ENCODE results near the gene SMG6.

The SMG6 gene

DNA sequence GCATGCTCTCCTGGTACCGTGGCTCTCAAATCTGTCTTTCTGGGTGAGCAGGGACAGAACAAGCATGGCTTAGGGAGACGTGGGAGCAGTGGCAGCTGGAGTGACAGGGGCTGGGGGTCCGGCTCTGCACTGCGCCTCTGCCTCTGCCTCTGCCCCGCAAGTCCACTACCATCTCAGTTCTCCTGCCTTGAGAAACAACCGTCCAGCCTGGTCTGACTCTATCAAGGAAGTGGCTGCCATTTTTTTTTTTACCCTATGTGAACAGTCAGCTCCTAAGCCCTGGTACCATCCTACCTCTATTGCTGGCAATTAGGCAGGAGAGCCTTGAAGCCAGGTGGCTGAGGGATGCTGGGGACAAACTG lies 232.6 kb downstream of the SMG6 start:
- no peak for DNase-seq
- Histone ChIP-seq H3K9me3 (ENCODE audit: severe bottlenecking) (no peaks in the 10 kb centered on the region), H3K27me3 (ENCODE audit: insufficient read depth, low read depth, severe bottlenecking) (no peaks in the 10 kb centered on the region), H3K4me3 (ENCODE audit: low read depth, low read length) (no peak overlapping the region), H3K27ac (no peak overlapping the region), H3K36me3 (peaks cover 25% of the 10 kb centered on the region)
- TF ChIP-seq, protein P1, sequence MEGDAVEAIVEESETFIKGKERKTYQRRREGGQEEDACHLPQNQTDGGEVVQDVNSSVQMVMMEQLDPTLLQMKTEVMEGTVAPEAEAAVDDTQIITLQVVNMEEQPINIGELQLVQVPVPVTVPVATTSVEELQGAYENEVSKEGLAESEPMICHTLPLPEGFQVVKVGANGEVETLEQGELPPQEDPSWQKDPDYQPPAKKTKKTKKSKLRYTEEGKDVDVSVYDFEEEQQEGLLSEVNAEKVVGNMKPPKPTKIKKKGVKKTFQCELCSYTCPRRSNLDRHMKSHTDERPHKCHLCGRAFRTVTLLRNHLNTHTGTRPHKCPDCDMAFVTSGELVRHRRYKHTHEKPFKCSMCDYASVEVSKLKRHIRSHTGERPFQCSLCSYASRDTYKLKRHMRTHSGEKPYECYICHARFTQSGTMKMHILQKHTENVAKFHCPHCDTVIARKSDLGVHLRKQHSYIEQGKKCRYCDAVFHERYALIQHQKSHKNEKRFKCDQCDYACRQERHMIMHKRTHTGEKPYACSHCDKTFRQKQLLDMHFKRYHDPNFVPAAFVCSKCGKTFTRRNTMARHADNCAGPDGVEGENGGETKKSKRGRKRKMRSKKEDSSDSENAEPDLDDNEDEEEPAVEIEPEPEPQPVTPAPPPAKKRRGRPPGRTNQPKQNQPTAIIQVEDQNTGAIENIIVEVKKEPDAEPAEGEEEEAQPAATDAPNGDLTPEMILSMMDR (IDR thresholded peaks at IDR 0.05; ENCODE audit: low read depth, low read length), result no peak

DNA sequence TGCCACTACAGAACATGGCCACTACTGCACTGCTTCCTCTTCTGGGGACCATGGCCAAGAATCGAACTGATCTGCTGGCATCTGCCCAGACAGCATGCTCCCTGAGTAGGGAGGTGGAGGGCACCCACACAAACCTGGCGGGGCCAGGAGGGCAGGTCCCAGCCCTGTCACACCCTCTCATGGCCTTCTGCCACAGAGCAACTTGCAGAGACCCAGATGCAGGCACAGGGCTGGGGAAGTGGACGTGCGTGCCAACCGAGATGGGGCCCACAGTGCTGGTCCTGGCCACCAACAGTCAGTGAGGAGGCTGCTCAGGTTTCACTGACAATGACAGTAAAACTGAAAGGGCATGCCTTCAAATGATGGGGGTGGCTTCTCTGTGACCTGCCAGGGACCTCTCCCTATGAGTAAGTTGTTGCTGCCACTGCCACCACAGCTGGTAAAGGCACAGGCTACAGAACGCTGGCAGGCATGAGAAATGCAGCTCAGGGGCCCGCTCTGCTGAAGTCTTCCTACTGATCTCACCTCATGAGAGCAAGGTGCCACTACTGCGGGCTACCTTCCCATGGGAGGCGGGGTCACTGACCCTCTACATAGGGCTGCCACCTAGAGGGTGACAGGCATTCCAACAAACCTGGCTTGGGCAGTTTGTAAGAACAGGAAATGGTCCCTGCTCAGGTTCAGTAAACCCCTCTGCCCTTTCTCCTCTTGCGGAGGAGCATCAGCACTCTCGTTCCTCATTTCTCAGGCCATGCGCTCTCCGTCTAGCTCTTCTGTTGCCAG lies 233.2 kb downstream of the SMG6 start:
- Histone ChIP-seq H3K4me3 (ENCODE audit: low read depth, low read length) (no peak overlapping the region), H3K27me3 (ENCODE audit: insufficient read depth, low read depth, severe bottlenecking) (no peaks in the 10 kb centered on the region), H3K27ac (peak overlapping the region; percentile 94), H3K9me3 (ENCODE audit: severe bottlenecking) (no peaks in the 10 kb centered on the region), H3K36me3 (peaks cover 31% of the 10 kb centered on the region)
- TF ChIP-seq, protein P1 (IDR thresholded peaks at IDR 0.05; ENCODE audit: low read depth, low read length), result peak; percentile 47
- no peak for DNase-seq

DNA sequence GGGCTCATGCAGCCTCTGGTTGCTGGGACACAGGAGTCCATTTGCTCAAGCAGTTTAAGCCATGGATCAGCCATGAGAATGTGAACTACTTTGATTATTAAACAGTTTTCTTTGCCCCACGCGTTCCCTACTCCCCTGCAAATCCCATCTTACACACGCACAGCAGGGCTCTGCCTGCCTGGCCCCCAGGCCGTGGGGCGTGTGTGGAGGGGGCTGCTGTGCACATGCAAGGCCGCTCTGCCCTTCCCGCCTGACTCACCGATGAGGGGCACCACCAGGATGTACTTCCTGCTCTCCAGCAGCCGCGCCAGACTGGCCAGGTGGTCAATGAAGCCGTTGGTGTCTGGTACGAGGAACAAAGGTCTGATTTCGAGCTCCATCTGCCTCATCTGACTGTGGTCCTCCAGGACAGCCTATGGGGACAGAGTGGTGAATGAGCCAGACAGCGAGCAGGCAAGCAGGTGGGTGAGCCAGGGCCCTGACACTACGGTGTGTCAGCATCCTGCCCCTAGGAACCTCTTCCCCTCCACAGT lies 235.0 kb downstream of the SMG6 start:
- Histone ChIP-seq H3K9me3 (ENCODE audit: severe bottlenecking) (no peaks in the 10 kb centered on the region), H3K36me3 (peaks cover 43% of the 10 kb centered on the region), H3K27me3 (ENCODE audit: insufficient read depth, low read depth, severe bottlenecking) (no peaks in the 10 kb centered on the region), H3K27ac (peak overlapping the region; percentile 94), H3K4me3 (ENCODE audit: low read depth, low read length) (no peak overlapping the region)
- DNase-seq, result peak; percentile 90
- TF ChIP-seq, protein P1 (IDR thresholded peaks at IDR 0.05; ENCODE audit: low read depth, low read length), result no peak

DNA sequence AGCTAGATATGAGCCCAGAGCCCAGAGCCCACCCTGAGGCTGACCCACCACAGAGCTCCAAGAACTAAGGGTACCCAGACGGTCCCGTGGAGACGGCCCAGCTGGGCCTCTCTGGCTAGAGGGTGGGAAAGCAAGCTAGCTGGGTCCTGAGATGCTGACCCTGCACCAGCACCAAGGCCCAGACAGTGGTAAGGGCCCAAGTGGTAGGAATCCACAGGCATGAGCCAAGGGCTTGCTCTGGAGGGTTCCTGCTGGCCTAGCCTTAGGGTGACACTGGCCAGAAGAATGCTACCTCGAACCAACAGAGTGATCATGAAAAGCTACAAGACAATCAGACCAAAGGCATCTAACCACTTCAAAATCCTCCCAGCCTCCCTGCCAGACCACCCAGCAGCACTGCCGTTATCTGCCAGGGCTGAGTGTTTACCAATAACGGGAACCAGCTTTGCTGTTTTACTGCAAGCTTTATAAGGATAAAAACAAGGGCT lies 235.5 kb downstream of the SMG6 start:
- H3K4me3 ChIP-seq (ENCODE audit: low read depth, low read length), result no peak overlapping the region
- H3K36me3 ChIP-seq, result peaks cover 48% of the 10 kb centered on the region
- no peaks in the 10 kb centered on the region for H3K9me3 ChIP-seq (ENCODE audit: severe bottlenecking)
- DNase-seq, result no peak
- peak overlapping the region; percentile 94 for H3K27ac ChIP-seq
- TF ChIP-seq, protein P1 (IDR thresholded peaks at IDR 0.05; ENCODE audit: low read depth, low read length), result no peak
- no peaks in the 10 kb centered on the region for H3K27me3 ChIP-seq (ENCODE audit: insufficient read depth, low read depth, severe bottlenecking)

DNA sequence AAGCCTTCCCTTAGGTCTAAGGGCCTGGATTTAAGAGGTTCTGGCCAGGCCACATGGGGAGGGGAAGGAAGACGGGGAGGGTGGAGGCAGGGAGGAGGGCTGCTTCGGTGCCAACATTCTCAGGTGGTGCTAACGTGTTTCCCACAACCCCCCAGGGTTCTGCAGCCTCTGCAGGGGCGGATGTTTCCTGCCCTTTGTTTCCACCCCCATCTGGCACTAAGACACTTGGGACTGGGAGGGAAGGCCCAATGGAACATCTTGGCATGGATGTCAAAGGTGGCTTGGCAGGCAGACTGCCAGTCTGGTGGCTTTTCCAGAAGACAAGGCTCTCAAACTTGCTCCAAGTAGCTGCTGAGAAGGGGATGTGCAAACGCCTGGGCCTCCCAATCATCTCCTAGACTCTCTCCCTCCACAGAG lies 236.0 kb downstream of the SMG6 start:
- H3K27me3 ChIP-seq (ENCODE audit: insufficient read depth, low read depth, severe bottlenecking), result no peaks in the 10 kb centered on the region
- peaks cover 51% of the 10 kb centered on the region for H3K36me3 ChIP-seq
- peak overlapping the region; percentile 94 for H3K27ac ChIP-seq
- no peaks in the 10 kb centered on the region for H3K9me3 ChIP-seq (ENCODE audit: severe bottlenecking)
- TF ChIP-seq, protein P1 (IDR thresholded peaks at IDR 0.05; ENCODE audit: low read depth, low read length), result no peak
- no peak overlapping the region for H3K4me3 ChIP-seq (ENCODE audit: low read depth, low read length)
- no peak for DNase-seq
